OCI-LY7 (cell line): ENCODE measurements around the gene KCNC1.

Source experiments
- EZH2phosphoT487 ChIP-seq: fragments of 200-600 bp; sonication (generic); IDR thresholded peaks from 2 replicates; pipeline ENCODE4 v1.6.1; 2018; ENCODE audit warnings: low read depth, borderline replicate concordance, mild to moderate bottlenecking, mixed run types, antibody characterized with exemption, low read length, moderate library complexity, mixed read lengths
- TF ChIP-seq, protein P1 (sequence below): fragments of 200-600 bp; sonication (generic); conservative IDR thresholded peaks from 2 replicates; pipeline ENCODE4 v1.5.1; 2014; ENCODE audit warnings: mild to moderate bottlenecking, antibody characterized with exemption, low read length, moderate library complexity, mixed read lengths

DNA sequence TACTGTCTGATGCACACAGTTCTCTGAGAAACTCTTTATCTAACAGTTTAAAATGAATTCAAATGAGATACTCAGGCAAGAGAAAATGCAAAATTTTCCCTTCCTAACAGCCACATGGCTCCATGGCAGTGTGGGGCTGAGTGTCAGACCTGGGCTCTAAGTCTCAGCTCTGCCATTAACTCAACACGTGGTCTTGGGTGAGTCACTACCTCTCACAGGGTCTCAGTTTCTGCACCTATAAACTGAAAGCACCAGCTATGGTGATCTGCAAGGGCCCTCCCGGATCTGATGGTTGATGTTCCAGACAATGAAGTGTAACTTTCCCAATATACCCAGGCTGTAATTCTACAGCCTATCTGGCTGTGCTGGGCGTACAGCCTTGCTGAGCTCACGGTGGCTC lies 70.5 kb downstream of the KCNC1 start:
- TF ChIP-seq, protein P1, sequence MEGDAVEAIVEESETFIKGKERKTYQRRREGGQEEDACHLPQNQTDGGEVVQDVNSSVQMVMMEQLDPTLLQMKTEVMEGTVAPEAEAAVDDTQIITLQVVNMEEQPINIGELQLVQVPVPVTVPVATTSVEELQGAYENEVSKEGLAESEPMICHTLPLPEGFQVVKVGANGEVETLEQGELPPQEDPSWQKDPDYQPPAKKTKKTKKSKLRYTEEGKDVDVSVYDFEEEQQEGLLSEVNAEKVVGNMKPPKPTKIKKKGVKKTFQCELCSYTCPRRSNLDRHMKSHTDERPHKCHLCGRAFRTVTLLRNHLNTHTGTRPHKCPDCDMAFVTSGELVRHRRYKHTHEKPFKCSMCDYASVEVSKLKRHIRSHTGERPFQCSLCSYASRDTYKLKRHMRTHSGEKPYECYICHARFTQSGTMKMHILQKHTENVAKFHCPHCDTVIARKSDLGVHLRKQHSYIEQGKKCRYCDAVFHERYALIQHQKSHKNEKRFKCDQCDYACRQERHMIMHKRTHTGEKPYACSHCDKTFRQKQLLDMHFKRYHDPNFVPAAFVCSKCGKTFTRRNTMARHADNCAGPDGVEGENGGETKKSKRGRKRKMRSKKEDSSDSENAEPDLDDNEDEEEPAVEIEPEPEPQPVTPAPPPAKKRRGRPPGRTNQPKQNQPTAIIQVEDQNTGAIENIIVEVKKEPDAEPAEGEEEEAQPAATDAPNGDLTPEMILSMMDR = no peak
- TF ChIP-seq EZH2phosphoT487 = no peak
